Mesenchymal stem cell (in vitro differentiated cells and primary cell): ENCODE data around the gene PLCE1.

Experiments used
- DNase-seq: peaks from one replicate; pipeline ENCODE4 v3.0.0-alpha.2; 2013
- H2AFZ ChIP-seq: one replicate; pipeline ENCODE4 v1.6.1; 2013; ENCODE audit warnings: low read depth, mild to moderate bottlenecking, control low read depth, inconsistent platforms, low read length, moderate library complexity
- H2AK5ac ChIP-seq: 2 replicates; pipeline ENCODE4 v1.6.1; 2013; ENCODE audit warnings: low read length, moderate library complexity, mild to moderate bottlenecking, inconsistent platforms; ENCODE audit not compliant: severe bottlenecking
- H2BK120ac ChIP-seq: one replicate; pipeline ENCODE4 v1.6.1; 2013; ENCODE audit warnings: low read depth, mild to moderate bottlenecking, inconsistent platforms, low read length, moderate library complexity
- H2BK12ac ChIP-seq, 2 experiments: one replicate each; pipeline ENCODE4 v1.6.1; 2013; ENCODE audit warnings: inconsistent platforms in 2 of 2, low read length in 2 of 2, mild to moderate bottlenecking in 2 of 2, moderate library complexity in 2 of 2, control low read depth in 1 of 2
- H2BK15ac ChIP-seq: one replicate; pipeline ENCODE4 v1.6.1; 2013; ENCODE audit warnings: mild to moderate bottlenecking, low read depth, inconsistent platforms; ENCODE audit not compliant: poor library complexity, severe bottlenecking
- H2BK5ac ChIP-seq: 2 replicates; pipeline ENCODE4 v1.6.1; 2013; ENCODE audit warnings: low read depth, mild to moderate bottlenecking, low read length, control low read depth, inconsistent platforms; ENCODE audit not compliant: poor library complexity, severe bottlenecking
- H3K14ac ChIP-seq, 2 experiments: one replicate each; pipeline ENCODE4 v1.6.1; 2013; ENCODE audit warnings: inconsistent platforms in 2 of 2, low read length in 2 of 2, control low read depth in 1 of 2, mild to moderate bottlenecking in 1 of 2, moderate library complexity in 1 of 2
- H3K18ac ChIP-seq, 2 experiments: one replicate each; pipeline ENCODE4 v1.6.1; 2013; ENCODE audit warnings: inconsistent platforms in 2 of 2, low read length in 2 of 2, control low read depth in 1 of 2, low read depth in 1 of 2, mild to moderate bottlenecking in 1 of 2
- H3K23ac ChIP-seq, 2 experiments: one replicate each; pipeline ENCODE4 v1.6.1; 2013; ENCODE audit warnings: inconsistent platforms in 2 of 2, low read length in 2 of 2, mild to moderate bottlenecking in 2 of 2, moderate library complexity in 2 of 2, control low read depth in 1 of 2
- H3K27ac ChIP-seq: 2 replicates; pipeline ENCODE4 v1.5.1; 2013; ENCODE audit warnings: mild to moderate bottlenecking, moderate library complexity, low read length, control low read depth, inconsistent platforms; ENCODE audit not compliant: poor library complexity, severe bottlenecking
- H3K27me3 ChIP-seq, 2 experiments: 2 replicates each; pipeline versions ENCODE4 v1.6.1 to v1.7.0; 2013; ENCODE audit warnings: low read length in 2 of 2, mild to moderate bottlenecking in 2 of 2, moderate library complexity in 2 of 2, control low read depth in 1 of 2, inconsistent platforms in 1 of 2; ENCODE audit not compliant: control insufficient read depth in 1 of 2, insufficient read depth in 1 of 2
- H3K36me3 ChIP-seq, 2 experiments: 2 replicates each; pipeline versions ENCODE4 v1.6.1 to v1.7.0; 2013; ENCODE audit warnings: low read length in 2 of 2, control low read depth in 1 of 2, inconsistent platforms in 1 of 2, low read depth in 1 of 2, mild to moderate bottlenecking in 1 of 2; ENCODE audit not compliant: insufficient read depth in 2 of 2, control insufficient read depth in 1 of 2
- H3K4ac ChIP-seq, 2 experiments: one replicate each; pipeline ENCODE4 v1.6.1; 2013; ENCODE audit warnings: inconsistent platforms in 2 of 2, low read length in 2 of 2, mild to moderate bottlenecking in 2 of 2, moderate library complexity in 2 of 2, control low read depth in 1 of 2, low read depth in 1 of 2
- H3K4me1 ChIP-seq: 2 replicates; pipeline ENCODE4 v1.6.1; 2013; ENCODE audit warnings: low read depth, low read length, control low read depth; ENCODE audit not compliant: control insufficient read depth, insufficient read depth
- H3K4me2 ChIP-seq: 2 replicates; pipeline ENCODE4 v1.6.1; 2013; ENCODE audit warnings: low read length, mild to moderate bottlenecking, inconsistent platforms; ENCODE audit not compliant: poor library complexity, severe bottlenecking
- H3K4me3 ChIP-seq, 2 experiments: 2 replicates each; pipeline versions ENCODE4 v1.5.1 to v1.7.0; 2013; ENCODE audit warnings: low read length in 2 of 2, mild to moderate bottlenecking in 2 of 2, control low read depth in 1 of 2, low read depth in 1 of 2; ENCODE audit not compliant: insufficient read depth in 1 of 2
- H3K79me1 ChIP-seq: replicated peaks from 2 replicates; pipeline ENCODE4 v1.6.1; 2013; ENCODE audit warnings: mild to moderate bottlenecking, control low read depth, low read length, inconsistent platforms; ENCODE audit not compliant: poor library complexity, severe bottlenecking
- H3K9ac ChIP-seq: 2 replicates; pipeline ENCODE4 v1.7.0; 2013; ENCODE audit warnings: mild to moderate bottlenecking, low read length, moderate library complexity
- H3K9me3 ChIP-seq: 2 replicates; pipeline ENCODE4 v1.7.0; 2013; ENCODE audit warnings: mild to moderate bottlenecking, low read length; ENCODE audit not compliant: control insufficient read depth
- H4K8ac ChIP-seq: one replicate; pipeline ENCODE4 v1.6.1; 2013; ENCODE audit warnings: inconsistent platforms, mild to moderate bottlenecking, low read length, moderate library complexity
- H4K91ac ChIP-seq: one replicate; pipeline ENCODE4 v1.6.1; 2013; ENCODE audit warnings: mild to moderate bottlenecking, low read length, inconsistent platforms
- WGBS: methylation state at CpG from one replicate; pipeline ENCODE4 v1.1.7; 2013; ENCODE audit warnings: mixed read lengths; 5-methylcytosine and 5-hydroxymethylcytosine counted together

Gene PLCE1

DNA sequence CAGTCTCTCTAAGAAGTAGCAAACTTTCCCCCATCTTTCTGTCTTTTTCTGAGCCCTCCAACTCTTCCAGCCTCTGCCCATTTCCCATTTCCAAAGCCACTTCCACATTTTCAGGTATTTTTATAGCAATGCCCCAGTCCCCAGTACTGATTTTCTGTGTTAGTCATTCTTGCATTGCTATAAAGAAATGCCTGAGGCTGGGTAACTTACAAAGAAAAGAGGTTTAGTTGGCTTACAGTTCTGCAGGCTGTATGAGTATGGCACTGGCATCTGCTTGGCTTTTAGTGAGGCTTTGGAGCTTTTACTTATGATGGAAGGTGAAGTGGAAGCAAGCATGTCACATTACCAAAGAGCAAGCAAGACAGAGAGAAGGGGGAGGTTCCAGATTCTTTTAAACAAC lies 17.2 kb downstream of the PLCE1 start:
- Histone ChIP-seq H2BK15ac (no peak overlapping the region), H3K27me3 (no peaks in the 10 kb centered on the region), H3K18ac (no peak overlapping the region), H3K27ac (no peak overlapping the region), H3K36me3 (no peaks in the 10 kb centered on the region), H3K4me3 (no peak overlapping the region), H2BK120ac (no peak overlapping the region), H3K23ac (no peak overlapping the region), H3K9me3 (peaks cover 4% of the 10 kb centered on the region), H3K4ac (no peak overlapping the region), H3K4me2 (no peak overlapping the region), H4K8ac (no peak overlapping the region), H2BK12ac (no peak overlapping the region), H3K9ac (no peak overlapping the region), H2AFZ (no peak overlapping the region), H4K91ac (no peak overlapping the region), H2BK5ac (no peak overlapping the region), H2AK5ac (no peak overlapping the region), H3K79me1 (peaks cover 2% of the 10 kb centered on the region), H3K4me1 (no peaks in the 10 kb centered on the region), H3K14ac (no peak overlapping the region)
- no peak for DNase-seq

DNA sequence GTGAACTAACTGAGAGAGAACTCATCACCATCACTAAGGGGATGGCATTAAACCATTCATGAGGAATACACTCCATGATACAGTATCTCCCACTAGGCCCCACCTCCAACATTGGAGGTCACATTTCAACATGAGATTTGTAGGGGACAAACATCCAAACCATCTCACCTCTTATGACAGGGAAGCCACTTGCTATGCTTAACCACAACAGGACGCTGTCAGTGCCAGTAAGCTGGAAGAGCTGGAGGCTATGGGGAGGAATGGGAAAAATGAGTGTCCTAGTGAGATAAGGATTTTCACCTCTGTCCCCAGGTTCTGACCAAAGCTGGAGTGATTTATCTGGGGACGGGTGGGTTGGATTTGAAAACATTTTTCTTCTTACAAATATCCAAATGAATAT lies 17.6 kb downstream of the PLCE1 start:
- Histone ChIP-seq H3K23ac (no peak overlapping the region), H3K27ac (no peak overlapping the region), H2BK5ac (no peak overlapping the region), H4K91ac (no peak overlapping the region), H2AFZ (no peak overlapping the region), H3K36me3 (no peaks in the 10 kb centered on the region), H4K8ac (no peak overlapping the region), H3K9me3 (peaks cover 4% of the 10 kb centered on the region), H3K79me1 (peaks cover 2% of the 10 kb centered on the region), H2BK120ac (no peak overlapping the region), H2BK12ac (no peak overlapping the region), H3K9ac (no peak overlapping the region), H2AK5ac (no peak overlapping the region), H3K14ac (no peak overlapping the region), H2BK15ac (no peak overlapping the region), H3K4me1 (no peaks in the 10 kb centered on the region), H3K4me2 (no peak overlapping the region), H3K27me3 (no peaks in the 10 kb centered on the region), H3K4ac (no peak overlapping the region), H3K18ac (no peak overlapping the region), H3K4me3 (no peak overlapping the region)
- DNase-seq: no peak
- WGBS: 67% methylated on average over 1 of the region's 2 CpGs

DNA sequence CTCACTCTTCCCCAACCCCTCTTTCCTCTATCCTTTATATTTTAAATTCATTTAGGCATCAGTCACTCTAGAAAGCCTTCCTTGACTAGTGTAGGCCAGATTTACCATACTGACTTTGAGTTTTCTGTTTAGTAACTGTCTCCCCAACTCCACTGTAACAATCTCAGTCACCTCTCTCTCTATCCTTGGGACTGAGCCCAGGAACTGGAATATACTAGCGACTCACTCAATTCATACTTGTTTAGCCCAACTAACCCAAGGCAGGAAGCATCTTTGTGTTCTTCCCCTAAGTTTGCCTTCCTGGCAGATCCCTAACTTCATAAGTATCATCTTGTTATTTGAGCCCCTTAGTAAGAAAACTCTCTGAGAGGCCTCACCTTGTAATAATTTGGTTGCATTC lies 19.1 kb downstream of the PLCE1 start:
- no peak overlapping the region for H4K91ac ChIP-seq
- no peak overlapping the region for H3K4me2 ChIP-seq
- H4K8ac ChIP-seq: no peak overlapping the region
- no peak overlapping the region for H3K27ac ChIP-seq
- H2AK5ac ChIP-seq: no peak overlapping the region
- no peak overlapping the region for H3K18ac ChIP-seq
- 93% methylated on average over 1 of the region's 1 CpG for WGBS
- no peak overlapping the region for H2BK5ac ChIP-seq
- no peak overlapping the region for H3K23ac ChIP-seq
- no peak overlapping the region for H3K4me3 ChIP-seq
- H3K14ac ChIP-seq: no peak overlapping the region
- H2AFZ ChIP-seq: no peak overlapping the region
- H2BK120ac ChIP-seq: no peak overlapping the region
- no peaks in the 10 kb centered on the region for H3K27me3 ChIP-seq
- H3K79me1 ChIP-seq: peaks cover 2% of the 10 kb centered on the region
- no peaks in the 10 kb centered on the region for H3K4me1 ChIP-seq
- no peak for DNase-seq
- peaks cover 4% of the 10 kb centered on the region for H3K9me3 ChIP-seq
- H3K9ac ChIP-seq: no peak overlapping the region
- no peak overlapping the region for H2BK12ac ChIP-seq
- H3K4ac ChIP-seq: no peak overlapping the region
- H3K36me3 ChIP-seq: no peaks in the 10 kb centered on the region
- no peak overlapping the region for H2BK15ac ChIP-seq

DNA sequence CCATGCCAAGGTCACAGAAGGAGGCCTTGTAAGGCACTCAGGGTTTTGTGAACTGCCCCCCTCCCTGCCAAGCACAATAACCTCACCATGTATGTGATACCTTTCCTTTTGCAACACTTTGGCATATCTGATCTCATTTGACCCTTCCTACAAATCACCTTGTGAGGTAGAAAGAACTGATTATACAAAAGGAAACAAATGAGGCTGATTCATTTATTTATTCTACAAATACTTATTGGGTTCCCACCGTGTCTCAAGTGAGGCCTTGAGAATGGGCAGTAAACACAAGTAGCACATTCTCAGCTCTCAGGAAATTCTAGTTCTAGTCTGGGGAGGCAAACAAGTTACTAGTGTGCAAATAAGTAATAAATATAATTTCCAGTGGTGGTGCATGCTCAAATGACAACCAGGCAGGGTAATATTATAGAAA lies 19.6 kb downstream of the PLCE1 start:
- Histone ChIP-seq H3K9ac (no peak overlapping the region), H3K18ac (no peak overlapping the region), H3K4me3 (no peak overlapping the region), H3K23ac (no peak overlapping the region), H2BK120ac (no peak overlapping the region), H3K4me2 (no peak overlapping the region), H4K8ac (no peak overlapping the region), H4K91ac (no peak overlapping the region), H2BK5ac (no peak overlapping the region), H3K4ac (no peak overlapping the region), H3K79me1 (peaks cover 2% of the 10 kb centered on the region), H2AFZ (no peak overlapping the region), H2BK15ac (no peak overlapping the region), H3K27ac (no peak overlapping the region), H3K27me3 (no peaks in the 10 kb centered on the region), H3K4me1 (no peaks in the 10 kb centered on the region), H3K36me3 (no peaks in the 10 kb centered on the region), H3K14ac (no peak overlapping the region), H3K9me3 (peaks cover 4% of the 10 kb centered on the region), H2BK12ac (no peak overlapping the region), H2AK5ac (no peak overlapping the region)
- 13% methylated on average over 1 of the region's 1 CpG for WGBS
- no peak for DNase-seq
